ENCODE measurements around the gene APOD. TPM values are rescaled to one million over a fixed set of nuclear protein-coding genes. Genes with fewer than 3 reads are reported as not detected.
"Not testable (repeated sequence)": the region's sequence is repeated elsewhere in the genome, so short reads cannot be mapped to it uniquely, and the experiment has no call there.

APOD gene
- not detected in 2 replicates for total RNA-seq
- polyA plus RNA-seq = 0.19 and 0.24 TPM in 2 replicates

DNA sequence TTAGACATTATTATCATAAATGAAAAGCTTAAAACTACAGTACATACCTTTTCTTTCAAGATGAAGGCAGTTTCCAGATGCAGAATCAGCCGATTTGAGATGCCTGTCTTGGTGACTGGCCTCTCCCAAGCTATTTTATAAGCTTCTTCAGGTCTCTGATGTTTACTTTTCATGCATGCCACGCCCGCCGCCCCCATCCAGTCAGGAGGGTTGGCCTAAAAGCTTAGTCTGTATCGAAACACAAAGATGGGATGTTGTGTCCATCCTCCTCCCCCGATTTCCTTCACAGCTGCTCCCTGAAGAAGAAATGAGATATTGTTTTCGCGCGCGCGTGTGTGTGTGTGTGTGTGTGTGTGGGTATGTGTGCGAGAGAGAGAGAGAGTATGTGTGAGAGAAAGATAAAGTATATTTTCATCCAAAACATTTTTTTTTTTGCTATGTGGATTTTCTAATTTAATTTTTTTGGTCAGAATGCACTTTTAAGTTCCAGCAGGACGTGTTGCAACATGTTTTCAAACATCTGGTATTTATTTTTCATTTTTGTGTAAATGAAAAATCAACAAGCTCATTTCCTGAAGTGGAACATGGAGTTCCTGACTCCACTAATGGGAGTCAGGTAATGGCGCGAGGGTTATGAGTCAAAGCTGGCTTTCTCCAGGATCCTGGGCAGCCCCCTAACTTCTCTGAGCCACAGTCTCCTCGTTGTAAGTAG, at the start of gene APOD:
APOD (minus strand) TSS at position 110 of the 712 bp plus-strand sequence. CDS start 4,479 bp downstream, outside the sequence.
- peak in 1 of 2 donors; percentile 76 for DNase-seq (ENCODE audit: low read depth in 1 of 2, low spot score in 1 of 2)
- no peaks in the 10 kb centered on the region for H3K36me3 ChIP-seq
- no peaks in the 10 kb centered on the region for H3K9me3 ChIP-seq (ENCODE audit: low read depth)
- no peak within 1 kb of the TSS for H3K4me3 ChIP-seq
- H3K4me1 ChIP-seq (ENCODE audit: low read depth) = peaks cover 27% of the 10 kb centered on the region
- peak within 1 kb of the TSS; percentile 81 for H3K27ac ChIP-seq
- TF ChIP-seq, protein P1, sequence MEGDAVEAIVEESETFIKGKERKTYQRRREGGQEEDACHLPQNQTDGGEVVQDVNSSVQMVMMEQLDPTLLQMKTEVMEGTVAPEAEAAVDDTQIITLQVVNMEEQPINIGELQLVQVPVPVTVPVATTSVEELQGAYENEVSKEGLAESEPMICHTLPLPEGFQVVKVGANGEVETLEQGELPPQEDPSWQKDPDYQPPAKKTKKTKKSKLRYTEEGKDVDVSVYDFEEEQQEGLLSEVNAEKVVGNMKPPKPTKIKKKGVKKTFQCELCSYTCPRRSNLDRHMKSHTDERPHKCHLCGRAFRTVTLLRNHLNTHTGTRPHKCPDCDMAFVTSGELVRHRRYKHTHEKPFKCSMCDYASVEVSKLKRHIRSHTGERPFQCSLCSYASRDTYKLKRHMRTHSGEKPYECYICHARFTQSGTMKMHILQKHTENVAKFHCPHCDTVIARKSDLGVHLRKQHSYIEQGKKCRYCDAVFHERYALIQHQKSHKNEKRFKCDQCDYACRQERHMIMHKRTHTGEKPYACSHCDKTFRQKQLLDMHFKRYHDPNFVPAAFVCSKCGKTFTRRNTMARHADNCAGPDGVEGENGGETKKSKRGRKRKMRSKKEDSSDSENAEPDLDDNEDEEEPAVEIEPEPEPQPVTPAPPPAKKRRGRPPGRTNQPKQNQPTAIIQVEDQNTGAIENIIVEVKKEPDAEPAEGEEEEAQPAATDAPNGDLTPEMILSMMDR (IDR thresholded peaks at IDR 0.05; ENCODE audit: low read depth, low read length) = no peak
- no peaks in the 10 kb centered on the region for H3K27me3 ChIP-seq

GRCh38 chr3:195633351-195633750, 49.6 kb upstream of the APOD start:
- not testable (repeated sequence) for DNase-seq (ENCODE audit: low read depth in 1 of 2, low spot score in 1 of 2); H3K9me3 ChIP-seq (ENCODE audit: low read depth); H3K36me3 ChIP-seq; H3K4me1 ChIP-seq (ENCODE audit: low read depth); H3K27ac ChIP-seq; H3K27me3 ChIP-seq; H3K4me3 ChIP-seq

GRCh38 chr3:195632501-195633185, 48.9 kb upstream of the APOD start:
- H3K27ac ChIP-seq; H3K4me3 ChIP-seq; DNase-seq (ENCODE audit: low read depth in 1 of 2, low spot score in 1 of 2); H3K9me3 ChIP-seq (ENCODE audit: low read depth); H3K4me1 ChIP-seq (ENCODE audit: low read depth); H3K27me3 ChIP-seq; H3K36me3 ChIP-seq: not testable (repeated sequence)

- not testable (repeated sequence) for DNase-seq (ENCODE audit: low read depth in 1 of 2, low spot score in 1 of 2); H3K36me3 ChIP-seq; H3K4me1 ChIP-seq (ENCODE audit: low read depth); H3K27me3 ChIP-seq; H3K9me3 ChIP-seq (ENCODE audit: low read depth); H3K4me3 ChIP-seq; H3K27ac ChIP-seq
These were observed 48.3 kb upstream of the APOD start for GRCh38 chr3:195632046-195632445.

- not testable (repeated sequence) for H3K9me3 ChIP-seq (ENCODE audit: low read depth); DNase-seq (ENCODE audit: low read depth in 1 of 2, low spot score in 1 of 2); H3K4me3 ChIP-seq; H3K4me1 ChIP-seq (ENCODE audit: low read depth); H3K36me3 ChIP-seq; H3K27me3 ChIP-seq; H3K27ac ChIP-seq
These were observed 47.3 kb upstream of the APOD start for GRCh38 chr3:195630938-195631495.

GRCh38 chr3:195630086-195630917, 46.6 kb upstream of the APOD start:
- not testable (repeated sequence) for H3K36me3 ChIP-seq; H3K27ac ChIP-seq; H3K4me1 ChIP-seq (ENCODE audit: low read depth); H3K9me3 ChIP-seq (ENCODE audit: low read depth); DNase-seq (ENCODE audit: low read depth in 1 of 2, low spot score in 1 of 2); H3K4me3 ChIP-seq; H3K27me3 ChIP-seq

- H3K27ac ChIP-seq; H3K36me3 ChIP-seq; H3K27me3 ChIP-seq; DNase-seq (ENCODE audit: low read depth in 1 of 2, low spot score in 1 of 2); H3K4me1 ChIP-seq (ENCODE audit: low read depth); H3K4me3 ChIP-seq; H3K9me3 ChIP-seq (ENCODE audit: low read depth): not testable (repeated sequence)
These were observed 45.9 kb upstream of the APOD start for GRCh38 chr3:195629682-195630081.

- DNase-seq (ENCODE audit: low read depth in 1 of 2, low spot score in 1 of 2); H3K9me3 ChIP-seq (ENCODE audit: low read depth); H3K27ac ChIP-seq; H3K4me1 ChIP-seq (ENCODE audit: low read depth); H3K27me3 ChIP-seq; H3K4me3 ChIP-seq; H3K36me3 ChIP-seq: not testable (repeated sequence)
These were observed 44.7 kb upstream of the APOD start for GRCh38 chr3:195628386-195628920.

GRCh38 chr3:195627515-195628385, 44.0 kb upstream of the APOD start:
- H3K9me3 ChIP-seq (ENCODE audit: low read depth); H3K27me3 ChIP-seq; H3K36me3 ChIP-seq; DNase-seq (ENCODE audit: low read depth in 1 of 2, low spot score in 1 of 2); H3K27ac ChIP-seq; H3K4me1 ChIP-seq (ENCODE audit: low read depth); H3K4me3 ChIP-seq: not testable (repeated sequence)

- H3K36me3 ChIP-seq; H3K9me3 ChIP-seq (ENCODE audit: low read depth); H3K27me3 ChIP-seq; DNase-seq (ENCODE audit: low read depth in 1 of 2, low spot score in 1 of 2); H3K4me1 ChIP-seq (ENCODE audit: low read depth); H3K27ac ChIP-seq; H3K4me3 ChIP-seq: not testable (repeated sequence)
These were observed 41.1 kb upstream of the APOD start for GRCh38 chr3:195624603-195625560.

DNA sequence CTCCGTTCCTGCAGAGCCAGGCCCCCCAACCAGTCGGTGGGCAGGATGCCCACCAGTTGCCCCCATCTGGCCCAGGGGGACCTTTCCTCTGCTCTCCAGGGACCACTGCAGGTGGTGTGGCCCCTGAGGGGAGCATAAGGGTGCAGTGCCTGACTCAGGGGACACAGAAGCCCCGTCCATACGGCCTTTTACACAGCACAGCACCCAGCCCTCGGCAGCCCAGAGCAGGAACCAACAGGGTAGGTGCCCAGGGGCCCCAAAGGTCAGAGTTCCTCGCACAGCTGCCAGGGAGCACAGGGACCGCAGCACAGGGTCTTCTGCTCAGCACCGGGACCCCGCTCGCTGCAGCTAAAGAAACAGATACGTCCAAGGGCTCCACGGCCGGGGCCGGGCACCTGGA, 40.4 kb upstream of the APOD start:
- not testable (repeated sequence) for H3K9me3 ChIP-seq (ENCODE audit: low read depth); H3K4me3 ChIP-seq; DNase-seq (ENCODE audit: low read depth in 1 of 2, low spot score in 1 of 2); H3K4me1 ChIP-seq (ENCODE audit: low read depth); H3K27ac ChIP-seq; H3K36me3 ChIP-seq; H3K27me3 ChIP-seq

All from cardiac muscle cell (in vitro differentiated cells and primary cell).